NCI-H446 (cell line): ENCODE measurements around the gene PLEKHH3.
A peak's percentile ranks its signal among the peaks of the same experiment; 100 is the strongest.
"Not testable (repeated sequence)": the region's sequence is repeated elsewhere in the genome, so short reads cannot be mapped to it uniquely, and the experiment has no call there.

Source experiments
- DNase-seq, 2 experiments: peaks; one replicate each; lab custom pipeline; 2025; lab: John Stamatoyannopoulos, UW

The PLEKHH3 gene

GRCh38 chr17:42670789-42671657, 5.8 kb downstream of the PLEKHH3 start:
- DNase-seq, result no peak

DNA sequence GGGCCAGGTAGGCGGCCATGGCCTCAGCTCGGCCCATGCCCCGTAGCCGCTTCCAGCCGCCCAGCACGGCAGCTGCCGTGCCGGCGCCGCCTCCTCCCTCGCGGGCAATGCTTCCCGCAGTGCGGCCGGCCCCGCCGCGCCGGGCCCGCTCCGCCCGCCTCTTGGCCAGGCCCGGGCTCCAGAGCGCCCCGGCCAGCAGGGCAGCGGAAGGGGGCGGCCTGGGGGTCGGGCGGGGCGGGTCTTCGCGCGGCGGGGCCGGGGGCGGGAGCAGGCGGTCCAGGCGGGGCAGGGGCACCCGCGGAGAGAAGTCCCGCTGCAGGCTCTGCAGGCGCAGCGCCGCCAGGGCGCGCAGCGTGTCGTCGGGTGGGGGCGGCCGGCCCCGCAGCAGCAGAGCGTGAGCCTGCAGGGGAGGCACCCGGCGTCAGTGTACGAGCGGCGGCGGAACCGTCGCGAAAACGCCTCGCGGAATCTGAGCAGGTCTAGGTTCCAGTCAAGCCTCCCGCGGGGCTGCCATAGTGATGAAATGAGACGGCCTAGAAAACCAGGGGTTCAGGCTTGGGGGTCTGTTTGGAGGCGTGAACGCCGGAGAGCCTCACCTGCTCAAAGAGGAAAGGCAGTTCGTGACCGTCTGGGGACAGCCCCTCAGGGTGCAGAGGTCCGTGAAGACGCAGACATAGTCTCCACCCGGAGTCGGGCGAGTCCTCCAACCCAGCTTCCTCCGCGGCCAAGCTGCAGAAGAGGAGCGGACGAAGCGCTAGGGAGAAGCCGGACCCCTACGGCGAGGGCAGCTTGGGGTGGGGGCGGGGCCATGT, 6.6 kb downstream of the PLEKHH3 start:
- DNase-seq, result no peak

- DNase-seq, result no peak
These were observed 7.2 kb downstream of the PLEKHH3 start for GRCh38 chr17:42669705-42669976.

GRCh38 chr17:42667088-42667951, 9.5 kb downstream of the PLEKHH3 start:
- DNase-seq, result peak in 1 of 2 experiments; percentile 58

GRCh38 chr17:42666126-42666525, 10.7 kb downstream of the PLEKHH3 start:
- DNase-seq, result not testable (repeated sequence)

- no peak for DNase-seq
These were observed 11.2 kb downstream of the PLEKHH3 start for GRCh38 chr17:42665581-42666001.

DNA sequence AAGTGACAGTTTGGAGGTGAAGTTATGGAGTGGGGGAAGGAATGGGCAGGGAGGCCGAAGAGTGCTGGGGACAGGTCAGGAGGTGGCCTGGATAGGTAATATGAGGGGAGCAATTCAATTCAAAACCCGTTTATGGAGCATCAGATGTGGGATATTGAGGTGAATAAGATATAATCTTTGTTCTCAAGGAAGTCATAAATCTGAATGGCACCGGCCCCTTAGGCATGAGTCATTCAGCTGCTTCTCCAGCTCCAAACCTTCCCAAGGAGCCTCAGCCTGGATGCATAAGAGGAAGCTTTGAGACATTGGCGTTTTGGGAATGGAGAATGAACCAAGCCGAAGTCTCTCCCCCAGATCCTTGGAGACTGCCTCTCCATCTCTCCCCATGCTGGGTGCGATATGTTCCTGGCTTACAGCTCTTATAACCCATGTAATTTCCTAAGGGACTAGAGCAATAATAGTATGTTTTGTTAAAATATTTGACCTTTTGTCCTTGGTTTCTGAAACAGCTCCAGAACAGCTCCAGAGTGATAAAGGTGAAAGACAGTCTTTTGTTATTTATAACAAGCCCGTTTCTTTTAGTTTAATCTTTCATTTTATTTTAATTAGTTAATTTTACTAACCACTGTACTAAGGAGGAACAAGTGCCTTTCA, 16.0 kb downstream of the PLEKHH3 start:
- no peak for DNase-seq

- not testable (repeated sequence) for DNase-seq
These were observed 16.9 kb downstream of the PLEKHH3 start for GRCh38 chr17:42659932-42660274.

DNA sequence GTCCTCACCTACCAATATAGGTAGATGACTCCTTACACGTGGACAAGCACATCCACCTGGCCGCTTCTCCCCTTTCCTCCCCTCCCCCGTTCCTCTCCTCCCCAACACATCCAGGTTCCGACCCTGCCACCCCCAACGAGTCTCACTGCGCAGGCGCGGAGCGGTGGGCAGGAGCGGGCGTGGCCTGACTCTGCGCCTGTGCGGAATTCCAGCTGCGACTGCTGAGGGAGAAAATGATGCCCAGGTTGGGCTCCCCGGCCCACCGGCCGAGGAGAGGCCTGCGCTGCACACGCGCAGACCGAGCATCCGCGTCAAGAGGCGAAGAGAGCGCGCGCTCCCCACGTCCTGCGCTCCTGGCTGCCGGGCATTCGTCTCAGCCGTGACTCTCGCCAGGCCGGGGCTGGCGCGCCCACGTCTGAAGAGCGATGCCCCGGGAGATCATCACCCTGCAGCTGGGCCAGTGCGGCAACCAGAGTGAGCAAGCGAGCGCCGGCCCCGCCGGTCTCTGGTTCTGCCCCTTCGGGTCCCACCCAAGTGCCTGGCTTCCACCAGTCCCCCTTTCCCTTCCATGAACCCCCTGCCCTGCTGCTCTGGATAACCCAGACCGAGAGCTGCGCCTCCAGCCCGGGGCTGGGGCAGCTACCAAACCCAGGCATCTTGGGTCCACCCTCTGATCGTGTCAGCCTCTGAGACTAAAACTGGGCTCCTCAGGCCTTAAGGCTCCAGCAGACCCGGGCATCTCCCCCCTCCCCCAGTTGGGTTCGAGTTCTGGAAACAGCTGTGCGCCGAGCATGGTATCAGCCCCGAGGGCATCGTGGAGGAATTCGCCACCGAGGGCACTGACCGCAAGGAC, 17.5 kb downstream of the PLEKHH3 start, which contains the start of gene TUBG2:
TSS of gene TUBG2 (plus strand) at position 206 of the 853 bp plus-strand sequence. CDS start at position 426, 220 bp downstream.
- DNase-seq, result peak; percentile 68 to 95

GRCh38 chr17:42657824-42658588, 18.8 kb downstream of the PLEKHH3 start:
- no peak for DNase-seq

DNA sequence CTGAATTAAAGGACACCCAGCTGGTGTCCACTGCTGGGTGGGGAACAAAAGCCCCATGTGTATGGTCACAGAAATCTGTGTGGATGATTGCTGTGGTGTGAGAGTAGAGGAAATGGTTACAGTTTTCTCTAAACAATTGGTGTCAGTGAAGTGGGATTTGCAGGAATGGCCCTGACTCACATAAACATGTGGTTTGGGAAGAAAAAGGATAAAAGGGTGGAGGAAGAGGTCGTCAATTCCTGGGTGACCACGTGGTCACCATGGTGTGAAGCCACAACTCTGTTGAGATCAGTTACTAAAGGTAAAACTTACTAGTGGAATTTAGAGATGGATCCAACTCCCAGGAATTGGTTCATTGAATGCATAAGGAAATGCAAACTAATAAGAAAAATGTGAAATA, 21.3 kb downstream of the PLEKHH3 start:
- DNase-seq, result no peak

DNA sequence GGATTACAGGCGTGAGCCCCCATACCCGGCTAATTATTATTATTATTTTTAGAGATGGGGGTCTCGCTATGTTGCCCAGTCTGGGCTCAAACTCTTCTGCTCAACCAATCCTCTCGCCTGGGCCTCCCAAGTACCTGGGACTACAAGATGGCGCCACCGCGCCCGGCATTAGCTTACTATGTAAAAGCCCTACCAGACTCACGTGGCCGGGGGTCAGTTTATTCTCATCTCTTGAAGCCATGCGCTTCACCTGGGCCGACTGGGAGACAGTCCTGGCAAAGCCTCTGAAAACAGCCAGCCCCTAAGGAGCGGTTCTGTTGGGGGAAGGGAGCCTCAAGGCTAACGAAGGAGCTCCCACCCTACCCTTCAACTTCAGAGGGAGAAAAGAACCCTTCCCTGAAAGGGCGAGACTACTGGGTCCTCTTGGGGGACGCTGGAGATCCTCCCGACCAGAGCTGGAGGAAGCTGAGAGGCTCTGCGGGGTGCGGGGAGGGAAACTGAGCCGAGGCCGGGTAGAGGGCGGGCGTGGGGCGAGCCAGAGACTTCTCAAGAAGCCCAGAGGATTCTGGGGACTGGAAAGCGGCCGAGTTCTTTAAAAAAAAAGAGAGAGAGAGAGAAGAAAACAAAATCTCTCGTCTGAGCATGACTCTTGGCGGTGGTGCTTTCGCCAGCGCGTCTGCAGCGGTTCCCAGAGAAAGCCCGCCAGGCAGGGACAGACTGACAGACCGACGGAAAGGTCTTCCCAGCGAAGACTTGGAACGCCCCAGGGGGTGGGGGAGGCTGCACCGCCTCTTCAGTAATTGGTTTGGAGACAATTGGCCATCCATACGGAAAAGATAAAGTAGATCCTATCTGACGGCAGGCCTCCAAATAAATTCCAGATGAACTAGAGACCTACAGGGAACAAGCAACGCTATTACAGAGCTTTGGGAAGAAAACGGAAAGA, 23.3 kb downstream of the PLEKHH3 start:
- no peak for DNase-seq

DNA sequence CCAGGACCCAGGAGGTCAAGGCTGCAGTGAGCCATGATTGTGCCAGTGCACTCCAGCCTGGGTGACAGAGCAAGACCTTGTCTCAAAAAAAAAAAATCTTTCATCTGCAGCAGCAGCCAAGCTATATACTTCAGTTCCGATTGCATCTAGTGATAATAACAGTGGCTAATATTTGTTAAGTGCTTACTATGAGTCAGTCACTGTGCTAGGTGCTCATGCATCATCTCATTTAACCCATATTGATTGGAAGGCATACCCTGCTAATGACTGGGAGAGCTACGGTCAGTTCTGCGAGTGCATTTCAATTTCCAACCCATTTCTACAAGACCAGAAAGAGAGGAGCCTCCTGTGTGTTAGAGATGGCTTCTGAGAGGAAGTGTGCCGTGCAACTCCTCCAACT, 25.4 kb downstream of the PLEKHH3 start:
- DNase-seq, result no peak

GRCh38 chr17:42647778-42648177, 29.0 kb downstream of the PLEKHH3 start:
- DNase-seq, result no peak

DNA sequence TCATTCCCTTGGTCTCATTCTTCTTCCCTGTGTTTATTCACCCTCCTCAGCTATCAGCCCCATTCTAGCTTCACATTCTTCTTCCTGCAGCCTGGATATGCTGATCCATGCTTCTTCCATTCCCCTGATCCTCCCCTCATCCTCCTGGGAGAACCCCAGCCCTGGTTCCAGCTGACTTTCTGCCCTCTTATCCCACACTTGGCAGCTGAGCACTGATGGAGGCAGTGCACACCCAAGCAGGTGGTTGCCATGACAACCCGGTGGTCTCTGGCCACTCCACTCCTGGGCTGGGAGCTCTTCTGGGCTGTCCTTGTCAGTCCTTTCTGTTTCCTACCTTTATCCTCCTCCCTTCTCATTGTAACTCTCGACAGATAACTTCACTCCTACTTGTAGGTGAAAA, 34.5 kb downstream of the PLEKHH3 start:
- no peak for DNase-seq

DNA sequence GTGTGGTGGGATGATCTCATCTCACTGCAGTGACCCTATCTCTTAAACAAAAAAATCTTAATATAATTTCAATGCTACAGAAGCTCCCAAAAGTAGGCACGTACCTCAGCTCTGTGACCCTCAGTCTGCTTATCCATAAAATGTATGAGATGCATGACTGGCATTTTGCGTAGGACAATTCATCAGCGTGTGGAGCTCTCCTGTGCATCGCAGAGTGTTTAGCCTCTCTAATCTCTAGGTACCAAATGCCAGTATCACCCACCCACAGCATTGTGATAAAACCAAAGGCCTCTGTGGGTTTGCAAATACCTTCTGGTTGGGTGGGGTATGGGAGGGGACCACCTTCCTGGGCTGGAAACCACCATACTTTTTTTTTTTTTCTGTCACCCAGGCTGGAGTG, 36.7 kb downstream of the PLEKHH3 start:
- no peak for DNase-seq

GRCh38 chr17:42639525-42640113, 37.2 kb downstream of the PLEKHH3 start:
- no peak for DNase-seq

- DNase-seq, result no peak
These were observed 43.8 kb downstream of the PLEKHH3 start for GRCh38 chr17:42632949-42633444.
